Subcutaneous abdominal adipose tissue (tissue), 5 donors: ENCODE data around the gene DIP2C.

ENCODE experiments used
- H3K27ac ChIP-seq: one replicate; pipeline ENCODE4 v1.7.0; 2013; ENCODE audit warnings: low read depth, mild to moderate bottlenecking, inconsistent platforms, low read length, moderate library complexity
- H3K27me3 ChIP-seq, 5 donors: one replicate each; pipeline ENCODE4 v1.7.0; 2013; ENCODE audit warnings: low read length in 5 of 5, inconsistent platforms in 1 of 5; ENCODE audit not compliant: control insufficient read depth in 5 of 5, insufficient read depth in 4 of 5
- H3K36me3 ChIP-seq, 5 donors: one replicate each; pipeline ENCODE4 v1.7.0; 2013; ENCODE audit warnings: low read length in 5 of 5; ENCODE audit not compliant: control insufficient read depth in 5 of 5, insufficient read depth in 5 of 5
- H3K4me1 ChIP-seq, 5 donors: one replicate each; pipeline ENCODE4 v1.7.0; 2013; ENCODE audit warnings: low read length in 5 of 5, mild to moderate bottlenecking in 3 of 5, moderate library complexity in 1 of 5; ENCODE audit not compliant: control insufficient read depth in 5 of 5, insufficient read depth in 5 of 5
- H3K4me3 ChIP-seq, 5 donors: one replicate each; pipeline ENCODE4 v1.7.0; 2013; ENCODE audit warnings: low read length in 5 of 5, low read depth in 1 of 5
- H3K9ac ChIP-seq, 5 donors: one replicate each; pipeline ENCODE4 v1.7.0; 2013; ENCODE audit warnings: low read length in 5 of 5, mild to moderate bottlenecking in 4 of 5, moderate library complexity in 3 of 5
- H3K9me3 ChIP-seq, 5 donors: one replicate each; pipeline ENCODE4 v1.7.0; 2013; ENCODE audit warnings: low read length in 5 of 5; ENCODE audit not compliant: control insufficient read depth in 5 of 5
- donor health status: healthy.
- donor health status: healthy.
- donor health status: healthy.
- donor health status: healthy.
- donor health status: healthy.

Gene DIP2C

GRCh38 chr10:723973-724372 lies 34.5 kb upstream of the DIP2C start:
- H3K36me3 ChIP-seq, result peaks cover 0 to 3% (median 0%) of the 10 kb centered on the region in 5 donors
- peak overlapping the region in 1 of 5 donors; percentile 17 for H3K4me3 ChIP-seq
- peaks cover 0 to 18% (median 0%) of the 10 kb centered on the region in 5 donors for H3K27me3 ChIP-seq
- peaks cover 9 to 14% (median 9%) of the 10 kb centered on the region in 5 donors for H3K4me1 ChIP-seq
- H3K9ac ChIP-seq, result peak overlapping the region in 1 of 5 donors; percentile 89
- H3K27ac ChIP-seq, result no peak overlapping the region
- H3K9me3 ChIP-seq, result peaks cover 0 to 5% (median 0%) of the 10 kb centered on the region in 5 donors

GRCh38 chr10:722281-723060 lies 33.0 kb upstream of the DIP2C start:
- H3K27me3 ChIP-seq, result peaks cover 0 to 18% (median 0%) of the 10 kb centered on the region in 5 donors
- H3K36me3 ChIP-seq, result peaks cover 0 to 3% (median 0%) of the 10 kb centered on the region in 5 donors
- H3K27ac ChIP-seq, result no peak overlapping the region
- peaks cover 9 to 14% (median 10%) of the 10 kb centered on the region in 5 donors for H3K4me1 ChIP-seq
- H3K9ac ChIP-seq, result peak overlapping the region in 1 of 5 donors; percentile 89
- no peak overlapping the region for H3K4me3 ChIP-seq
- H3K9me3 ChIP-seq, result peaks cover 0 to 5% (median 0%) of the 10 kb centered on the region in 5 donors

DNA sequence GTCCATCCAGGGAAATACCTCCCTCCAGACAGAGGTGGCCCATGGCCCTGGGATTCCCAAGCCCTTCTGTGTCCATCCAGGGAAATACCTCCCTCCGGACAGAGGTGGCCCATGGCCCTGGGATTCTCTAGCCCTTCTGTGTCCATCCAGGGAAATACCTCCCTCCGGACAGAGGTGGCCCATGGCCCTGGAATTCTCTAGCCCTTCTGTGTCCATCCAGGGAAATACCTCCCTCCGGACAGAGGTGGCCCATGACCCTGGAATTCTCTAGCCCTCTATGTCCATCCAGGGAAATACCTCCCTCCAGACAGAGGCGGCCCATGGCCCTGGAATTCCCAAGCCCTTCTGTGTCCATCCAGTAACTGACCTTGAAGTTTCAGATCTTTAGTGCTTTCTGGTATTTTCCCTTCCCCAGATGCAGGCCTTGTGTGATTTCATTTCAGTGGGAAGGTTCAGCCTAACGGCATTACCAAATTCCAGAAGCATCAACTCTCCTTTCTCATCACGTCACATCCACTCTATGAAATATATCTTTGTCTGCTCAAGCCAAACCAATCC lies 28.8 kb upstream of the DIP2C start:
- Histone ChIP-seq H3K9ac (no peak overlapping the region), H3K4me1 (peaks cover 0 to 9% (median 0%) of the 10 kb centered on the region in 5 donors), H3K27ac (no peak overlapping the region), H3K4me3 (no peak overlapping the region), H3K27me3 (peaks cover 0 to 10% (median 0%) of the 10 kb centered on the region in 5 donors), H3K36me3 (no peaks in the 10 kb centered on the region), H3K9me3 (peaks cover 0 to 18% (median 15%) of the 10 kb centered on the region in 5 donors)

- H3K36me3 ChIP-seq, result no peaks in the 10 kb centered on the region
- H3K4me1 ChIP-seq, result peaks cover 0 to 9% (median 0%) of the 10 kb centered on the region in 5 donors
- no peak overlapping the region for H3K27ac ChIP-seq
Measured at GRCh38 chr10:717458-717857, 28.0 kb upstream of the DIP2C start.

GRCh38 chr10:716821-717220 lies 27.4 kb upstream of the DIP2C start:
- Histone ChIP-seq H3K27me3 (peaks cover 0 to 5% (median 0%) of the 10 kb centered on the region in 5 donors), H3K9me3 (peaks cover 0 to 23% (median 16%) of the 10 kb centered on the region in 5 donors), H3K4me1 (peaks cover 0 to 9% (median 0%) of the 10 kb centered on the region in 5 donors), H3K4me3 (no peak overlapping the region), H3K27ac (no peak overlapping the region), H3K36me3 (no peaks in the 10 kb centered on the region), H3K9ac (no peak overlapping the region)

More at GRCh38 chr10:717458-717857, 28.0 kb upstream of the DIP2C start:
- Histone ChIP-seq H3K9me3 (peaks cover 0 to 23% (median 16%) of the 10 kb centered on the region in 5 donors), H3K9ac (no peak overlapping the region), H3K27me3 (peaks cover 0 to 5% (median 0%) of the 10 kb centered on the region in 5 donors), H3K4me3 (no peak overlapping the region)

DNA sequence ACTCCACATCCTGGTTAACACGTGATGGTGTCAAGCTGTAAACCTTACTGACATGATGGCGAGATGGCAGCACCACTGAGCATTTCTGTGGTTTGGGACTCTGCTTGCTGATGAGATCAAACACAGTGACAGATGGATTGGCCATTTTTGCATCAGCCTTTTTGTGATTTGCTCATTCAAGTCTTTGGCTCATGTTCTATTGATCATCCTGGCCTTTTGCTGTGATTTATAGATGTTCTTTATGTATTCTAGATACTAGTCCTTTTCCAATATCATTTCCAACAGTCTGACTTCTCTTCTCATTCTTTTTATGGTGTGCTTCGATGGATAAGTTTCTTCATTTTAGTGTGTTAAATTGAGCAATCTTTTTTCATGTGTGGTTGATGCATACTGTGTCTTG lies 24.7 kb upstream of the DIP2C start:
- Histone ChIP-seq H3K36me3 (no peaks in the 10 kb centered on the region), H3K4me1 (peaks cover 0 to 9% (median 0%) of the 10 kb centered on the region in 5 donors), H3K9ac (no peak overlapping the region), H3K27me3 (no peaks in the 10 kb centered on the region), H3K9me3 (peaks cover 0 to 23% (median 16%) of the 10 kb centered on the region in 5 donors), H3K4me3 (no peak overlapping the region), H3K27ac (no peak overlapping the region)

GRCh38 chr10:712575-712974 lies 23.1 kb upstream of the DIP2C start:
- Histone ChIP-seq H3K9me3 (peaks cover 0 to 23% (median 16%) of the 10 kb centered on the region in 5 donors), H3K36me3 (no peaks in the 10 kb centered on the region), H3K27me3 (no peaks in the 10 kb centered on the region), H3K4me3 (no peak overlapping the region), H3K4me1 (peaks cover 0 to 8% (median 0%) of the 10 kb centered on the region in 5 donors), H3K27ac (no peak overlapping the region), H3K9ac (no peak overlapping the region)

- Histone ChIP-seq H3K36me3 (no peaks in the 10 kb centered on the region), H3K4me1 (peaks cover 0 to 5% (median 0%) of the 10 kb centered on the region in 5 donors), H3K27me3 (no peaks in the 10 kb centered on the region), H3K27ac (no peak overlapping the region), H3K9ac (no peak overlapping the region), H3K9me3 (peaks cover 0 to 23% (median 16%) of the 10 kb centered on the region in 5 donors), H3K4me3 (no peak overlapping the region)
Measured at GRCh38 chr10:712089-712488, 22.6 kb upstream of the DIP2C start.

GRCh38 chr10:707861-708260 lies 18.4 kb upstream of the DIP2C start:
- H3K4me3 ChIP-seq, result no peak overlapping the region
- peaks cover 0 to 5% (median 3%) of the 10 kb centered on the region in 5 donors for H3K27me3 ChIP-seq
- no peak overlapping the region for H3K27ac ChIP-seq
- H3K36me3 ChIP-seq, result no peaks in the 10 kb centered on the region
- peaks cover 0 to 3% (median under 1%) of the 10 kb centered on the region in 5 donors for H3K9me3 ChIP-seq
- no peak overlapping the region for H3K9ac ChIP-seq
- no peaks in the 10 kb centered on the region for H3K4me1 ChIP-seq

DNA sequence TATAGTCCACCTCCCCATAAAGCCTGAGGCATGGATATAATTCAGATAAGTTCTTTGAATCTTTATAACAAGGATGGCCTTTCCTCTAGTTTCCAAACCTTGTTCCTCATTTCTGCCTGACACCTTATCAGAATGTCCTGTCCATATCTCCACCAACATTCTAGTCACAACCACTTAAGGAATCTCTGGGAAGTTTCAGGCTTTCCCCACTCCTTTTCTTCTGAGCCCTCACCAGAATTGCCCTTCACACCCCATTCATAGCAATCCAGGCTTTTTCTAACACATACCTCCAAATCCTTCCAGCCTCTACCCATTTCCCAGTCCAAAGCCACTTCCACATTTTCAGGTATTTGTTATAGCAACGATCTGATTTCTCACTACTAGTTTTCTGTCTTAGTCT lies 18.0 kb upstream of the DIP2C start:
- H3K4me1 ChIP-seq, result no peaks in the 10 kb centered on the region
- H3K9ac ChIP-seq, result no peak overlapping the region
- no peaks in the 10 kb centered on the region for H3K36me3 ChIP-seq
- no peak overlapping the region for H3K27ac ChIP-seq
- peaks cover 0 to 3% (median 0%) of the 10 kb centered on the region in 5 donors for H3K9me3 ChIP-seq
- H3K4me3 ChIP-seq, result no peak overlapping the region
- peaks cover 0 to 5% (median 3%) of the 10 kb centered on the region in 5 donors for H3K27me3 ChIP-seq
